RWPE1 (cell line): ENCODE measurements around the gene ADD2.
"Not testable (repeated sequence)": the region's sequence is repeated elsewhere in the genome, so short reads cannot be mapped to it uniquely, and the experiment has no call there.

Source experiments
- CTCF ChIA-PET: fragments of 350-600 bp; sonication (Branson Sonifier 250); formaldehyde crosslinking; extraction: SDS; loops from one replicate; lab custom pipeline; 2021; lab: Yijun Ruan, JAX
- POLR2A ChIA-PET: fragments of 400-600 bp; formaldehyde crosslinking; extraction: SDS; loops from one replicate; lab custom pipeline; 2020; ENCODE audit warnings: antibody characterized with exemption; ENCODE audit not compliant: low non-redundant PET; lab: Yijun Ruan, JAX
- DNase-seq: peaks from one replicate; pipeline ENCODE4 v3.0.0; 2012; ENCODE audit warnings: low spot score
- H3K27ac ChIP-seq: fragments of 450-650 bp; 2 replicates; pipeline ENCODE4 v1.5.1; 2017
- CTCF ChIP-seq: fragments of 450-650 bp; conservative IDR thresholded peaks from 2 replicates; pipeline ENCODE4 v1.5.1; 2017; ENCODE audit warnings: low read depth, mild to moderate bottlenecking

ADD2 gene

GRCh38 chr2:70657246-70657645 lies 110.8 kb downstream of the ADD2 start:
- ChIA-PET POLR2A (no interaction called here), CTCF (interaction anchor here (1.6 kb wide), 1 partner anchor 204 kb away, joined by 3 read pairs; no protein-coding TSS in a partner anchor)
- DNase-seq, result no peak
- no peak overlapping the region for H3K27ac ChIP-seq
- no peak for TF ChIP-seq CTCF

GRCh38 chr2:70656421-70657010 lies 111.5 kb downstream of the ADD2 start:
- ChIA-PET POLR2A (no interaction called here), CTCF (interaction anchor here (0.6 to 1.6 kb wide), 2 partner anchors 72 to 205 kb away, joined by 3 to 7 read pairs; no protein-coding TSS in a partner anchor)
- H3K27ac ChIP-seq, result no peak overlapping the region
- no peak for DNase-seq
- TF ChIP-seq CTCF, result no peak

GRCh38 chr2:70655786-70656185 lies 112.2 kb downstream of the ADD2 start:
- ChIA-PET POLR2A (no interaction called here), CTCF (interaction anchor here (0.5 to 0.7 kb wide), 7 partner anchors 11 to 1976 kb away, joined by 3 to 5 read pairs (median 3); no protein-coding TSS in a partner anchor)
- no peak overlapping the region for H3K27ac ChIP-seq
- no peak for DNase-seq
- no peak for TF ChIP-seq CTCF

GRCh38 chr2:70655211-70655610 lies 112.8 kb downstream of the ADD2 start:
- peak; percentile 39 for TF ChIP-seq CTCF
- H3K27ac ChIP-seq, POLR2A ChIA-PET: not testable (repeated sequence)
- peak; percentile 37 for DNase-seq
- CTCF ChIA-PET, result interaction anchor here (0.5 to 0.7 kb wide), 6 partner anchors 10 to 1062 kb away, joined by 3 to 5 read pairs (median 4); no protein-coding TSS in a partner anchor

GRCh38 chr2:70651727-70652126 lies 116.3 kb downstream of the ADD2 start:
- TF ChIP-seq CTCF, result no peak
- ChIA-PET CTCF (interaction anchor here (0.6 to 0.8 kb wide), 4 partner anchors 13 to 292 kb away, joined by 3 to 4 read pairs (median 3); no protein-coding TSS in a partner anchor), POLR2A (no interaction called here)
- DNase-seq, result no peak
- H3K27ac ChIP-seq, result no peak overlapping the region

GRCh38 chr2:70651014-70651413 lies 117.0 kb downstream of the ADD2 start:
- no peak for DNase-seq
- no peak overlapping the region for H3K27ac ChIP-seq
- TF ChIP-seq CTCF, result no peak
- ChIA-PET CTCF (interaction anchor here (0.6 to 0.8 kb wide), 3 partner anchors 12 to 134 kb away, joined by 3 read pairs; no protein-coding TSS in a partner anchor), POLR2A (no interaction called here)
